Panc1 (cell line): ENCODE measurements around the gene MTA1. TPM values are rescaled to one million over a fixed set of nuclear protein-coding genes. Genes with fewer than 3 reads are reported as not detected.
A peak's percentile ranks its signal among the peaks of the same experiment; 100 is the strongest.

Experiments used
- ATAC-seq: fragments of 200-7000 bp; cut with Tn5 transposase; 2 replicates; pipeline ENCODE4 v1.9.1; 2020; ENCODE audit warnings: mild to moderate bottlenecking, moderate library complexity
- BruUV-seq: library from RNA; stranded (reverse); fragments of 400-500 nt; replicated peaks from 2 replicates; lab custom pipeline; 2021; lab: Mats Ljungman, UMichigan
- CTCF ChIA-PET: fragments of 300-600 bp; sonication (Branson Sonifier 250); formaldehyde crosslinking; loops from one replicate; lab custom pipeline; 2022; ENCODE audit warnings: antibody characterized with exemption; lab: Charles Lee
- POLR2A ChIA-PET: fragments of 300-600 bp; sonication (Branson Sonifier 250); formaldehyde crosslinking; loops from one replicate; lab custom pipeline; 2022; ENCODE audit warnings: antibody characterized with exemption; lab: Charles Lee
- DNase-seq: peaks from one replicate; pipeline ENCODE4 v3.0.0-alpha.2; 2010; ENCODE audit warnings: low read depth, low spot score
- H3K27ac ChIP-seq: 2 replicates; pipeline ENCODE4 v1.5.1; 2011; ENCODE audit warnings: mild to moderate bottlenecking, low read length, inconsistent platforms
- H3K27me3 ChIP-seq: fragments of 200-500 bp; sonication (Bioruptor generic); 2 replicates; pipeline ENCODE4 v1.6.0; 2014; ENCODE audit warnings: low read length, inconsistent platforms; ENCODE audit not compliant: control insufficient read depth, insufficient read depth
- H3K36me3 ChIP-seq: fragments of 200-500 bp; sonication (Bioruptor generic); 2 replicates; pipeline ENCODE4 v1.5.1; 2014; ENCODE audit warnings: inconsistent platforms, mild to moderate bottlenecking, low read length, moderate library complexity; ENCODE audit not compliant: control insufficient read depth, insufficient read depth
- H3K4me1 ChIP-seq: 2 replicates; pipeline ENCODE4 v1.5.1; 2011; ENCODE audit warnings: inconsistent platforms, mild to moderate bottlenecking, low read length, moderate library complexity; ENCODE audit not compliant: control insufficient read depth, insufficient read depth
- H3K4me3 ChIP-seq, 2 experiments: 2 replicates each; pipeline ENCODE4 v1.5.1; 2011 to 2012; ENCODE audit warnings: low read depth in 2 of 2, low read length in 2 of 2, mild to moderate bottlenecking in 2 of 2, inconsistent platforms in 1 of 2, moderate library complexity in 1 of 2
- H3K9me3 ChIP-seq: fragments of 200-500 bp; sonication (Bioruptor generic); 2 replicates; pipeline ENCODE4 v1.5.1; 2014; ENCODE audit warnings: low read depth, mild to moderate bottlenecking, inconsistent platforms, low read length, moderate library complexity; ENCODE audit not compliant: control insufficient read depth, insufficient read depth
- CTCF ChIP-seq: fragments of 450-650 bp; IDR thresholded peaks from 2 replicates; pipeline ENCODE4 v1.5.1; 2017; ENCODE audit warnings: mild to moderate bottlenecking
- POLR2AphosphoS5 ChIP-seq: IDR thresholded peaks from 2 replicates; pipeline ENCODE4 v1.6.1; 2012; ENCODE audit warnings: mild to moderate bottlenecking, low read depth, low read length, moderate library complexity
- REST ChIP-seq, 2 experiments: IDR thresholded peaks; 2 replicates each; pipeline ENCODE4 v1.6.1; 2011 to 2012; ENCODE audit warnings: low read depth in 2 of 2, control low read depth in 1 of 2, low read length in 1 of 2, mild to moderate bottlenecking in 1 of 2, moderate library complexity in 1 of 2; ENCODE audit not compliant: insufficient read depth in 1 of 2
- SIN3A ChIP-seq: IDR thresholded peaks from 2 replicates; pipeline ENCODE4 v1.6.1; 2012; ENCODE audit warnings: low read depth, mild to moderate bottlenecking, low read length, moderate library complexity, borderline replicate concordance; ENCODE audit not compliant: insufficient read depth
- in situ Hi-C: cut with HindIII; loops from 2 replicates; pipeline ENCODE4 v1.10.0; 2016; ENCODE audit warnings: low sequenced_read_pairs, low pct_unique_long_range_greater_than_20kb
- intact Hi-C: fragments of 100-400 bp; cut with micrococcal nuclease; formaldehyde crosslinking; loops from one replicate; pipeline ENCODE4 v1.10.0; 2022; ENCODE audit not compliant: unreplicated experiment
- total RNA-seq: library from RNA; stranded (reverse); gene quantifications from one replicate; pipeline ENCODE4 v1.2.1, GENCODE V29; 2021; ENCODE audit not compliant: unreplicated experiment

The MTA1 gene
- total RNA-seq, 1 experiment from 2014 or later, result 105 TPM

- no peak for ATAC-seq
- intact Hi-C loops, result no loop called here
- Histone ChIP-seq H3K4me1 (peaks cover 45% of the 10 kb centered on the region), H3K9me3 (no peaks in the 10 kb centered on the region), H3K36me3 (no peaks in the 10 kb centered on the region; the same call in 1 of the 2 replicates), H3K27ac (peak overlapping the region; percentile 66), H3K27me3 (no peaks in the 10 kb centered on the region), H3K4me3 (no peak overlapping the region)
- ChIA-PET CTCF (interaction anchor here (0.6 to 1.3 kb wide), 3 partner anchors 15 to 97 kb away, joined by 3 to 10 read pairs (median 3); no protein-coding TSS in a partner anchor), POLR2A (interaction anchor here (0.5 to 0.9 kb wide), 2 partner anchors 9 to 212 kb away, joined by 3 to 4 read pairs; no protein-coding TSS in a partner anchor)
- TF ChIP-seq SIN3A (no peak), REST (IDR thresholded peaks at IDR 0.05; ENCODE audit: insufficient read depth in 1 of 2, low read depth in 2 of 2, low read length in 1 of 2) (no peak)
- BruUV-seq, result no TSS peak
- no peak for DNase-seq
- in situ Hi-C loops, result no loop called here
Measured at GRCh38 chr14:105471823-105472485, 52.3 kb downstream of the MTA1 start.

- no peaks in the 10 kb centered on the region for H3K27me3 ChIP-seq
- H3K9me3 ChIP-seq, result no peaks in the 10 kb centered on the region
- no peak for ATAC-seq
- H3K4me1 ChIP-seq, result peaks cover 49% of the 10 kb centered on the region
- CTCF ChIA-PET, result interaction anchor here (0.6 to 1.3 kb wide), 3 partner anchors 16 to 98 kb away, joined by 3 to 10 read pairs (median 3); no protein-coding TSS in a partner anchor
- intact Hi-C loops (no loop called here), in situ Hi-C loops (no loop called here)
- H3K27ac ChIP-seq, result peak overlapping the region; percentile 66
- no TSS peak for BruUV-seq
- no peak for DNase-seq
- no peaks in the 10 kb centered on the region; the same call in 1 of the 2 replicates for H3K36me3 ChIP-seq
- H3K4me3 ChIP-seq, result no peak overlapping the region
- POLR2A ChIA-PET, result interaction anchor here (0.5 to 0.9 kb wide), 3 partner anchors 9 to 213 kb away, joined by 3 to 4 read pairs (median 4); no protein-coding TSS in a partner anchor
- TF ChIP-seq POLR2AphosphoS5 (no peak), CTCF (peak; percentile 23; the same call in 1 of the 2 replicates)
Measured at GRCh38 chr14:105472486-105472991, 52.9 kb downstream of the MTA1 start.
